DOHH2 (cell line): ENCODE results near the gene SLC29A4.
"Not testable (repeated sequence)": the region's sequence is repeated elsewhere in the genome, so short reads cannot be mapped to it uniquely, and the experiment has no call there.

Experiments
- CTCF ChIP-seq: fragments of 200-600 bp; sonication (generic); IDR thresholded peaks from one replicate; pipeline ENCODE4 v1.5.1; 2014; ENCODE audit warnings: antibody characterized with exemption, mild to moderate bottlenecking, low read depth, low read length; ENCODE audit not compliant: poor library complexity, severe bottlenecking
- EZH2phosphoT487 ChIP-seq: fragments of 200-600 bp; sonication (generic); IDR thresholded peaks from 2 replicates; pipeline ENCODE4 v1.6.1; 2017; ENCODE audit warnings: borderline replicate concordance, mild to moderate bottlenecking, antibody characterized with exemption, low read length, moderate library complexity, mixed read lengths

GRCh38 chr7:5288560-5288959 lies 5.8 kb downstream of the SLC29A4 start:
- not testable (repeated sequence) for TF ChIP-seq CTCF, EZH2phosphoT487
